ENCODE data around the gene PRR23E. TPM values are rescaled to one million over a fixed set of nuclear protein-coding genes. Genes with fewer than 3 reads are reported as not detected.

The PRR23E gene
- total and polyA plus RNA-seq, 2 donors from 2014 or later = not detected

GRCh38 chr3:127170814-127171213, 22.1 kb upstream of the PRR23E start:
- intact Hi-C loops (cut with DNase I) = no loop called here
- Histone ChIP-seq H3K36me3 (ENCODE audit: control insufficient read depth in 2 of 3, insufficient read depth in 3 of 3, low read length in 3 of 3) (no peaks in the 10 kb centered on the region), H3K27ac (ENCODE audit: low read depth in 2 of 2, low read length in 2 of 2) (no peak overlapping the region), H3K9ac (ENCODE audit: low read length in 3 of 3) (no peak overlapping the region), H3K4me1 (ENCODE audit: control insufficient read depth in 2 of 3, insufficient read depth in 2 of 3, low read depth in 1 of 3, low read length in 3 of 3) (no peaks in the 10 kb centered on the region), H3K27me3 (ENCODE audit: control insufficient read depth, insufficient read depth, low read length) (no peaks in the 10 kb centered on the region), H3K4me3 (ENCODE audit: low read length in 3 of 3) (no peak overlapping the region), H3K9me3 (ENCODE audit: control insufficient read depth in 2 of 3, insufficient read depth in 1 of 3, low read length in 3 of 3) (no peaks in the 10 kb centered on the region)
- DNase-seq (peak; percentile 61 to 88 (median 73)), FAIRE-seq (no peak)
- TF ChIP-seq, protein P1, sequence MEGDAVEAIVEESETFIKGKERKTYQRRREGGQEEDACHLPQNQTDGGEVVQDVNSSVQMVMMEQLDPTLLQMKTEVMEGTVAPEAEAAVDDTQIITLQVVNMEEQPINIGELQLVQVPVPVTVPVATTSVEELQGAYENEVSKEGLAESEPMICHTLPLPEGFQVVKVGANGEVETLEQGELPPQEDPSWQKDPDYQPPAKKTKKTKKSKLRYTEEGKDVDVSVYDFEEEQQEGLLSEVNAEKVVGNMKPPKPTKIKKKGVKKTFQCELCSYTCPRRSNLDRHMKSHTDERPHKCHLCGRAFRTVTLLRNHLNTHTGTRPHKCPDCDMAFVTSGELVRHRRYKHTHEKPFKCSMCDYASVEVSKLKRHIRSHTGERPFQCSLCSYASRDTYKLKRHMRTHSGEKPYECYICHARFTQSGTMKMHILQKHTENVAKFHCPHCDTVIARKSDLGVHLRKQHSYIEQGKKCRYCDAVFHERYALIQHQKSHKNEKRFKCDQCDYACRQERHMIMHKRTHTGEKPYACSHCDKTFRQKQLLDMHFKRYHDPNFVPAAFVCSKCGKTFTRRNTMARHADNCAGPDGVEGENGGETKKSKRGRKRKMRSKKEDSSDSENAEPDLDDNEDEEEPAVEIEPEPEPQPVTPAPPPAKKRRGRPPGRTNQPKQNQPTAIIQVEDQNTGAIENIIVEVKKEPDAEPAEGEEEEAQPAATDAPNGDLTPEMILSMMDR (IDR thresholded peaks at IDR 0.05; ENCODE audit: borderline replicate concordance, extremely low read depth, insufficient read depth) = no peak

GRCh38 chr3:127171320-127171719, 21.6 kb upstream of the PRR23E start:
- intact Hi-C loops (cut with DNase I) = no loop called here
- Histone ChIP-seq H3K9me3 (ENCODE audit: control insufficient read depth in 2 of 3, insufficient read depth in 1 of 3, low read length in 3 of 3) (no peaks in the 10 kb centered on the region), H3K4me3 (ENCODE audit: low read length in 3 of 3) (no peak overlapping the region)

GRCh38 chr3:127171721-127172120, 21.2 kb upstream of the PRR23E start:
- Histone ChIP-seq H3K9ac (ENCODE audit: low read length in 3 of 3) (no peak overlapping the region), H3K27me3 (ENCODE audit: control insufficient read depth, insufficient read depth, low read length) (no peaks in the 10 kb centered on the region), H3K4me3 (ENCODE audit: low read length in 3 of 3) (no peak overlapping the region), H3K9me3 (ENCODE audit: control insufficient read depth in 2 of 3, insufficient read depth in 1 of 3, low read length in 3 of 3) (no peaks in the 10 kb centered on the region), H3K36me3 (ENCODE audit: control insufficient read depth in 2 of 3, insufficient read depth in 3 of 3, low read length in 3 of 3) (no peaks in the 10 kb centered on the region), H3K4me1 (ENCODE audit: control insufficient read depth in 2 of 3, insufficient read depth in 2 of 3, low read depth in 1 of 3, low read length in 3 of 3) (no peaks in the 10 kb centered on the region), H3K27ac (ENCODE audit: low read depth in 2 of 2, low read length in 2 of 2) (no peak overlapping the region)
- FAIRE-seq = no peak
- intact Hi-C loops (cut with DNase I) = no loop called here
- TF ChIP-seq, protein P1 (IDR thresholded peaks at IDR 0.05; ENCODE audit: borderline replicate concordance, extremely low read depth, insufficient read depth) = no peak
- no peak for DNase-seq

More at GRCh38 chr3:127171320-127171719, 21.6 kb upstream of the PRR23E start:
- DNase-seq = no peak
- Histone ChIP-seq H3K27me3 (ENCODE audit: control insufficient read depth, insufficient read depth, low read length) (no peaks in the 10 kb centered on the region), H3K36me3 (ENCODE audit: control insufficient read depth in 2 of 3, insufficient read depth in 3 of 3, low read length in 3 of 3) (no peaks in the 10 kb centered on the region), H3K9ac (ENCODE audit: low read length in 3 of 3) (no peak overlapping the region), H3K4me1 (ENCODE audit: control insufficient read depth in 2 of 3, insufficient read depth in 2 of 3, low read depth in 1 of 3, low read length in 3 of 3) (no peaks in the 10 kb centered on the region), H3K27ac (ENCODE audit: low read depth in 2 of 2, low read length in 2 of 2) (no peak overlapping the region)
- TF ChIP-seq, protein P1 (IDR thresholded peaks at IDR 0.05; ENCODE audit: borderline replicate concordance, extremely low read depth, insufficient read depth) = no peak
- FAIRE-seq = no peak

GRCh38 chr3:127172211-127172610, 20.7 kb upstream of the PRR23E start:
- Histone ChIP-seq H3K4me3 (ENCODE audit: low read length in 3 of 3) (no peak overlapping the region), H3K9me3 (ENCODE audit: control insufficient read depth in 2 of 3, insufficient read depth in 1 of 3, low read length in 3 of 3) (no peaks in the 10 kb centered on the region), H3K36me3 (ENCODE audit: control insufficient read depth in 2 of 3, insufficient read depth in 3 of 3, low read length in 3 of 3) (no peaks in the 10 kb centered on the region), H3K4me1 (ENCODE audit: control insufficient read depth in 2 of 3, insufficient read depth in 2 of 3, low read depth in 1 of 3, low read length in 3 of 3) (no peaks in the 10 kb centered on the region), H3K9ac (ENCODE audit: low read length in 3 of 3) (no peak overlapping the region), H3K27me3 (ENCODE audit: control insufficient read depth, insufficient read depth, low read length) (no peaks in the 10 kb centered on the region), H3K27ac (ENCODE audit: low read depth in 2 of 2, low read length in 2 of 2) (no peak overlapping the region)
- intact Hi-C loops (cut with DNase I) = no loop called here
- FAIRE-seq = no peak
- DNase-seq = peak in 1 of 5 donors; percentile 34
- TF ChIP-seq, protein P1 (IDR thresholded peaks at IDR 0.05; ENCODE audit: borderline replicate concordance, extremely low read depth, insufficient read depth) = no peak
